GM18508 (cell line): ENCODE results near the gene GRIP2.

ENCODE experiments used
- ATAC-seq: cut with Tn5 transposase; IDR thresholded peaks from one replicate; pipeline ENCODE4 v1.9.1; 2021; ENCODE audit warnings: moderate number of reproducible peaks; ENCODE audit not compliant: insufficient read depth, unreplicated experiment

GRIP2 gene

GRCh38 chr3:14542656-14543055 lies 2.5 kb upstream of the GRIP2 start:
- ATAC-seq, result no peak

GRCh38 chr3:14541646-14542045 lies 1.5 kb upstream of the GRIP2 start:
- no peak for ATAC-seq

DNA sequence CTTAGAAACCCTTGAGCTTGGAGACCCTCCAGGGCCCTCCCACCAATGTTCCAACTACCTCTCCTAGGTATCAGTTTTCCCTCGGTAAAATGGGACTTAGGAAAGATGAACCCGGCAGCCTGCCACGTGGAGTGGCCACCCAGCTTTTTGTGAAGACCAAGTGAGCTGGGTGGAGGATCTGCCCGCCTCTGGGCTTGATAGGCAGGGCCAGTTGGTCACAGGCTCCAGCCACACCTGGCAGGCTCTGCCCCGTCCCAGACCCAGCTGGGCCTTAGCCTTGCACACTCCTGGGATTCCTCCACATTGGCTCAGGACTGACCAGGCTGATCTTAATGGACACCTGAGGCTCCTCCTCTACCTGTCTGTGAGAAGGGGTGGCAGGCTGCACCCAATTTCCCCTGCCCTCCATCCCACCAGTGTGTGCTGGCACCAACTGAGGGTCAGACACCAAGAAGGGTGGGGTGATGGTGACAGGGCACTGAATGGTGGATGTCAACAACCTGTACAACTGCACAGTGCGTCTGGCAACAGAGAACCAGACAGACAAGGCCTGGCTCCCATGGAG lies 761 bp upstream of the GRIP2 start:
- no peak for ATAC-seq

DNA sequence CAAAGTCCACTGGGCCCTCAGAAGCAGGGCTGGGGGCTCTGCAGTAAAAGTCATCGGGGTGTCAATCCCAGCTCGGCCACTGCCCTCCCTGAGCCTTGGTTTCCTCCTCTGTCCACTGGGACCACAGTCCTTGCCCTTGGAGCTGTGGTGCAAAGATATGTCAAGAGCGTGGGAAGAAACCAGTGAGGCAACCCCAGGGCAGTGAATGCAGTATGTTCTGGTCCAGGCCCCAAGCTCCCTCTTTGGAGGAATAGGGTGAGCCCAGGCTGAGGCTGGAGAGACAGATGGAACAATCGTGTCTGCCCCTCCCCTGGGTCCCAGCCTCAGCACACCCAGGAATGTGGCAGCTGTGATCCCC lies 779 bp downstream of the GRIP2 start:
- no peak for ATAC-seq

DNA sequence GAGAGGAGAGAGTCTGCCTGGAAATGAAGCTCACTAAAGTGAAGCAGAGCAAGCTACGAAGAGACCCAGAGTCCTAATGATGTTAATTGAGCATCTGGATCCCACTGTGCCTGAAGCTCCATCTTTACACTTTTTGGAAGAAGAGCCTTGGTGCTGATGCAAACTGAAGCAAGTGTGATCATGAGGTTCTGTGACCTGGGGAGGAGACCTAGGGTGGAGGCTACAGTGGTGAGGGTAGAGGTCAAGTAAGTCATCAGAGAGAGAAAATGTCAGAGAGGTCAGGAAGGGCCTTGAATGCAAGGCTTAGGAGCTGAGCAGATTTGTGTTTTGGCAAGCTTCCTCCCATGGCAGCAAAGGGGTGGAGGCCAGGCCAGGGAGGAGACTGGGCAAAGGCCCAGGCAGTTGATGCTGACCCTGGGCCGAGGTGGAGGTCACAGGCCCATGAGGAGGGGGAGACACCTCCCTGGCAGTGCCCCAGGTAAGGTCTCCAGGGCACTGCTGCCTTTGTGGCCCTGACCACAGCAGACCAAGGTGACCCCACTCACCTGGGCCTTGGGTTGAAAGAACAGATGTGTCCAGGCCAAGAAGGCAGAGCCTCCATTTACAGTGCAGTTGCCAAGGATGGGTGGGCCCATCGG lies 1.6 kb downstream of the GRIP2 start:
- ATAC-seq, result no peak

DNA sequence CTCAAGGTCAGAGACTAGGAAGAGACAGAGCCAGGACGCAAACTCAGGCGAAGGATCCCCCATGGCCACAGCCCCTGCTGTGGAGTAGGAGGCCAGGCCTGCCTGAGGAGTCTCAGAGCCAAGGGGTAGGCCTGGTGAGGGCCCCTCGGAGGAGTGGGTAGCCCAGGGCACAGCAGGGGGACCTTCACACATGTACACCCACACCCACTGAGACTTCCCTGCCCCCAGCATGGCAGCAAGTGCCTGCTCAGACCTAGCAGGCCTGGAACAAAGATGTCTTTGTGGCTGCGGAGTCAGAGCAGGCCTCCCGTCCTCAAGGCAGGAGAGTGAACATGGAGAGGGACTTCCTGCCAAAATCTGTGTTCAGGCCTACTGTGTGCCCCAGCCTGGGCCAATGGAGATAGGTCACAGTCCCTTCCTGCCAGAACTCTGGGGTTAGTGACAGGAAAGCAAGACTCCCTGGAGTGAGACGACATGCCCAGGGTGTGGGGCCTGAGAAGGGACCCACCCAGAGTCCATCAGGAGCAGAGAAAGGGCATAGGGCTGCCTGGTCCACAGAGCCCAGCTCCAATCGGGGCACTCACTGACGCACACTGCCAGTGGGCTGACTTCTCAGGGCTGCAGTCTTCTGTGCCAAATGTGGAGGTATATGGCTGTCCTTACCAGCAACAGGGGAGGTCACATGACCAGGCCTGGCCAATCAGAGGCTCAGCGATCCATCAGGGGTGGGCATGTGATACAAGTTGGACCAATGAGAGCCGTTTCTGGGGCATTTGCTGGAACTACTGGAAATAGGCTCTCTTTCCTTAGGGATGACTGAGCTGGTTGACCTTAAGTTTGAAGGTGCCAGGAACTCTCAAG lies 2.3 kb downstream of the GRIP2 start:
- ATAC-seq, result no peak

GRCh38 chr3:14536837-14537589 lies 3.1 kb downstream of the GRIP2 start:
- ATAC-seq, result no peak

DNA sequence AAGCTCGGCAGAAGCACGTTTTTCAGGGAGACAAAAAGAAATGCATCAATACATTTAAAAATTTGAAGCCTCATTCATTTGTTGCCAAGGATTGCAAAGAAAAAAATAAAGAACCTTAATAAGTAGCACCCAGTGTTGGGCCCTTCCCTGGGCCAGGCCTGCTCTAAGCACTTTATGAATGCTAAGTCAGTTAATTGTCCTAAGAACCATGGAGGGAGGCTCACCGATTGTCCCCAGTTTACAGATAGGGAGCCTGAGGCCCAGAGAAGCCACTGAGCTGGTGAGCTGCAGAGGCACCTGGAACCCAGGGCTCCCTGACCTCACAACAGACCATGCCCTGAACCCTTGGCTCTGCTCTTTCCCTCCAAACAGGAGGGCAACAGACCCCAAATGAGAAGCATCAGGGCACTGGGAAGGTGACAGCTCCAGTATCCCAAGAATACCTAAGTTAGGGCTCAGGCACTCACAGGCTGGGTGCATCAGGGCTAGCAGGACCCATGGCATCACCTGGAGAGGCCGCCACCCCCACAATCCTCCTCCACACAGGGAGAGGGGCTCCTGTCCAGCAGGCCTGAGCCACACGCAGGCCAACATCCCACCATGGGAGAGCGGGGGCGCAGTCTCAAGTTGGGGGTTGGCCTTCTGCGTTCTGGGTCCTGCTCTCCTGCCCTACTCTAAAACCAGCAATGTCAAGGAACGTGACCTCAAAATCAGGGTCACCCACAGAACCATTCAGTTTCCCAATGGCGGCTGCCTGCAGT lies 3.9 kb downstream of the GRIP2 start:
- ATAC-seq, result no peak

DNA sequence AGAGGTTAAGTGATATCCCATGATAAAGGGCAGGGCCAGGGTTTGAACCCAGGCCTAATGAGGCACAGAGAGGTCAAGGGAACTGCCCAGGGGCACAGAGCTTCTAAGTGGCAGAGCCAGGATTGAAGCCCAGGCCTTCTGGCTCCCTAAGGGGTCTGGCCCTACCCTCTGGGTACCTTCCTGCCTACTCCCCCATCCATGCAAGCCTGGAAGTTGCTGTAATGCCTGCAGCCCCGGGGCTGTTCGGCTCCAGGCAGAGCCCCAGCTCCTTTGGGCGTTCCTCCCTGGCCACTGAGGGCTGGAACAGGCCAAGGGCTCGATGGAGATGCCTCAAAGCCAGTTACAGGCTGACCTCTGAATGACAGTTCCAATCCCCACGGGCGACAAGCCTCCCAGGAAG lies 4.5 kb downstream of the GRIP2 start:
- no peak for ATAC-seq

DNA sequence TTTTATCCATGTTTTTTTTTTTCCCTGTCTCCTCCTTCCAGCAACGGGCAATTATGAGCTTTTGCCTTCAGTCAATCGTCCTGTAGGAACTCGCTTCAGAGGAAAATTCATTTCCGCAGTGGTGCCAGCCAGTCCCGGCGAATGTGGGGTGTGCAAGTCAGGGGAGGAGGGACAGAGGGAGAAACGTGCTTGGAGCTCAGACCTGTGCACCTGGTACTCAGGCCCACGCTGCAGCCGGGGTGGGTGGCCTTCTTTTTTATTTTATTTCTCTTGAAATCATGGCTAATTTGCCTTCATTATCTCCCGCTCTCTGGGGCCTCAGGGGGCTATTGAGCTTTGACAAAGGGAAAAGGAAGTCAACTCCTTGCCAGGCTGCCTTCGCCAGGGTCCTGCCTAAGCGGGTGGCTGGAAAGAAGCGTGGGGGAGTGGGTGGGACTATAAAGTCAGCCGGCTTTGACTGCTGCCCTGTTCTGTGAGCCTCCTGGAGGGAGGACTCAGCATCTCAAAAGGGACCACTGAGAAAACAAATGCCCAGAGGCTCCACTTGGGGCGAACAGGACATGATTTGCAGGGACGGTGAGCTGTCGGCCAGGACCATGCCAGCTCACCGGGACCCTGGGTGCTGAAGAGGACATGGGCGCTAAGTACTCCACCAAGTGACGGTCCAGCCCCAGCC lies 5.5 kb downstream of the GRIP2 start:
- ATAC-seq, result no peak

DNA sequence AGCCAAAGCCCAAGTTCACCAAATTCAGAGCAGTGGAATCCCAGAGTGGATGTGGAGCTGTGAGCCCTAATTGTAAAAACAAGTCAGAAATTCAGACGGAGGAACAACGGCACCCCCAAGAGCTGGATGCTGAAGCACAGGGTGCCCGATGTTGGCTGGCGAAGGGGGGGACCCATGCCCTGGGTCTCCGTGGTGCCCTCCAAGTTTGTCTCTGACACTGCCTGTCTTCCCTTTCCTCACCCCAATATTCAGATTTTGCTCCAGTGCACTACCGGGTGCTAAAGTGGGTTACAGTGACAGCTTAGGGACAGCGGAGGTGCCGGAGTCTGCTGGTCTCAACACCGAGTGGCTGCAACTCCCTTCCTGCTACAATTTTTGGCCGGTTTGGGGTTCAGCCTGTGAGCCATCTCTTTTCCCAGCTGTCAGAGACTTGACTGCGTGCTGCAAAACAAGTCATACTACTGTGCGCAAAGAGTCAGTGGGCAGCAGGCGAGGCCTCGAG lies 6.6 kb downstream of the GRIP2 start:
- no peak for ATAC-seq

GRCh38 chr3:14532691-14533456 lies 7.3 kb downstream of the GRIP2 start:
- no peak for ATAC-seq

GRCh38 chr3:14531856-14532395 lies 8.2 kb downstream of the GRIP2 start:
- ATAC-seq, result no peak

DNA sequence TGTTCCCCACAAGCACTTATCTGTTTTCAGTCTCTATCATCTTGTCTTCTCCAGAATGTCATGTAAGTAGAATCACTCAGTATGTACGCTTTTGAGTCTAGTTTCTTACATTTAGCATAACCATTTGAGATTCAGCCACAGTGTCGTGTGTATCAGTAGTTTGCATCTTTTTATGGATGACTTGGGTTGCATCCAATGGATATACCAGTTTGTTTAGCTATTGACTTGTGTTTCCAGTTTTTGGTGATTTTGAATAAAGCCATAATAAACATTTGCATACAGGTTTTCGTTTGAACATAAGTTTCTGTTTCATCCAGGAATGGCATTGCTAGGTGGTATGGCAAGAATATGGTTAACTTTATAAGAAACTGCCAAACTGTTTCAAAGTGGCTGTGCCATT lies 12.1 kb downstream of the GRIP2 start:
- ATAC-seq, result no peak

DNA sequence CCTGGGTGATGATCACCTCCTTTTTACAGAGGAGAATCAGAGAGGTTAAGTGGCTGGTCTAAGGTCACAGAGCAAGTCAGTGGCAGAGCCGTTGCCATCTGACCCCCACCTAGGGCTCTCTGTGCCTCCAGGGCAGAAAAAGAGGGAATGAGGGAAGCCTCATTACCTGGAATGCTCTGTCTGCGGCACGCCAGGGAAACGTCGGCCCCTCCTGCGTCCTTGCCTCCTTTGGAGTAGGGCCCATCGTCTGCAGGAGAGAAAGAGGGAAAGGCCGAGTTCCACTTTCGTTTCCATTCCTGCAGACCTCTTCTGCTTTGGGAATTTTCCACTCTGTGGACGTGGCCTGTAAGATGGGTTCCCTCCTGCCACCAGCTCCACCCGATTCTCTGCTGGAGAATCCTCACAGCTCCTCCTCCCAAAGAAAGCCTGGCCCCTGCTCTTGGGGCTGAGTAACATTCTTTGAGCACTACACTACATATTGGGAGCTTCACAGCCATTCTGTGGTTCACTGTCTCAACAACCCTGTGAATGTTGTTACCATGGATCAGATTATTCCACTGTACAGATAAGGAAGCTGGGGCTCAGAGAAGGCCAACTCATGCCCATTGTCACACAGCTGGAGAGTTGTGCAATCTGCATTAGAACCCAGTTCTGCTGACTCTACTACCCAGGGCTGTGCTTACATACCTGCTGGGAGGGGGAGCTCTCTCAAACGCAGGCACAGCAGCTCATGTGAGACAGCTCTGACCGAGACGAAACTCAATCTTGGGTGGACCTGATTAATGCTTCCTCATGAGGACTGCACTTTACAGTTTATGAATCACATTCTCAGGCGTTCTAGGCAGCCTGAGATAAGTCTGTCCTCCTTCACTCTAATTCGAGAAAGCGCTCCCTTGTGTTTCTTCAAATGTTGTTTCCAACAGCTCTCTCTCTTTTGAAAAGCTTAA lies 14.2 kb downstream of the GRIP2 start:
- no peak for ATAC-seq

DNA sequence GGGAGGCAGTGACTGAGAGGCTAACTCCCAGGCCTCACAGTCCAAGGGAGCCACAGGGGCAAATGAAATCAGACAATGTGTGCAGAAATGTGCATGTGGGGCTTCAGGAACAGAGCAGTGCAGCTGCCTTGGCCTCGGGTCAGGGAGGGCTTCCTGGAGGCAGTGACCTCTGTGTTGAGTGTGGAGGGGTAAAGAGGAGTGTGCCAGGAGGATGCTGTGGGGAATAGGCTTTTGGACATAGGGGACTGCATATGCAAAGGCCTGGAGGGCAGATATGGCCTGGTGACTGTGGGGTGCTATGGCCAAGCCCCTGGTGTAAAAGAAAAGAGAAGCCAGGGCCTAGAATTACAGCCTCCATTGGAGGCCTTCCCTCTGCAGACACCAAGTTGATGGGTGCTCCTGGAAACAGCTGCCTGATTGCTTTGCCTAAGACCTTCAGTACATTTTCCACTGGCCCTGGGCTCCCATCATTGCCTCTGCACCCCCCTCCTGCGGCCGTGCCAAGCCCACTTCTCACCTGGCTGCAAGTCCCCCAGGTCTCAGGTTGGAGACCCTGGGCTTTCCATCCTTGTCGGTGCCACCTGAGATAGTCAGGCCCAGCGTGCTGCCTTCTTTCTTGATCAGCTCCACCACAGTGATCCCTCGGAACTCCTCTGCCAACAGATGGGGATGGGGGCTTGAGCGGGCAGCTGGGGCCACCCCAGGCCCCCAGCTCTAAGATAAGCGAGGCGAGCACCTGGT lies 15.1 kb downstream of the GRIP2 start:
- ATAC-seq, result no peak

DNA sequence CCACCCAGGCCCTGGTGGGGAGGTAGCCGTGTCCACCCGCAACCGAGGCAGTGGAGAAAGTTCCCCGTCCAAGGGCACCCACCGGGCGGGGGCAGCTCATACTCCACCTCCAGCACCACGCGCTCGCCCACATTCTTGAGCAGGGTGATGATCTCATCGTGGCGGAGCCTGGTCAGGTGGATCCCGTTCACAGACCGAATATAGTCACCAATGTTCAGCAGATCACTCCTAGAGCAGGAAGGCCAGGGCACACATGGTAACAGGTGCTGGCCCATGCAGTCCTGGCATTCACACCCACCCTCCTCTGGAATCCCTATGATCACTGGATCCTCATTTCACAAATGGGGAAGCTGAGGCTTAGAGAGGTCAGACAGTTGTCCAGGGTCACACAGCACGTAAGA lies 15.8 kb downstream of the GRIP2 start:
- no peak for ATAC-seq
